ENCODE data around the gene SMIM38.
"Not testable (repeated sequence)": the region's sequence is repeated elsewhere in the genome, so short reads cannot be mapped to it uniquely, and the experiment has no call there.

SMIM38 gene

DNA sequence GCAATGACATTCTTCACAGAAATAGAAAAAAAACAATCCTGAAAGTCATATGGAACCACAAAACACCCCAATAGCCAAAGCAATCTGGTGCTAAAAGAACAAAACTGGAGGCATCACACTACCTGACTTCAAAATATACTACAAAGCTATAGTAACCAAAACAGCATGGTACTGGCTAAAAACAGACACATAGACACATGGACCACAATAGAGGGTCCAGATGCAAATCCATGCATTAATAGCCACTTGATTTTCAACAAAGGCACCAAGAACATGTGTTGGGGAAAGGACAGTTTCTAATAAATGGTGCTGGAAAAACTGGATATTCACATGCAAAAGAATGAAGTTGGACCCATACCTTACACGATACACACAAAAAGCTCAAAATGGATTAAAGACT is 27.9 kb upstream of the SMIM38 start:
- Mint-ChIP-seq H3K27ac (no peak overlapping the region), H3K4me3 (no peak overlapping the region), H3K9me3 (peaks cover 9% of the 10 kb centered on the region), H3K4me1 (peaks cover 7% of the 10 kb centered on the region), H3K27me3 (no peaks in the 10 kb centered on the region), H3K36me3 (peaks cover 6% of the 10 kb centered on the region)
- ATAC-seq (ENCODE audit: low read depth) (no peak), DNase-seq (ENCODE audit: low spot score in 2 of 2) (no peak)

- Mint-ChIP-seq H3K27ac (no peak overlapping the region), H3K4me1 (peaks cover 5% of the 10 kb centered on the region), H3K36me3 (peaks cover 6% of the 10 kb centered on the region), H3K27me3 (no peaks in the 10 kb centered on the region), H3K9me3 (peaks cover 12% of the 10 kb centered on the region), H3K4me3 (no peak overlapping the region)
- ATAC-seq (ENCODE audit: low read depth) (no peak), DNase-seq (ENCODE audit: low spot score in 2 of 2) (no peak)
Measured at GRCh38 chr11:69129053-69129452, 26.7 kb upstream of the SMIM38 start.

DNA sequence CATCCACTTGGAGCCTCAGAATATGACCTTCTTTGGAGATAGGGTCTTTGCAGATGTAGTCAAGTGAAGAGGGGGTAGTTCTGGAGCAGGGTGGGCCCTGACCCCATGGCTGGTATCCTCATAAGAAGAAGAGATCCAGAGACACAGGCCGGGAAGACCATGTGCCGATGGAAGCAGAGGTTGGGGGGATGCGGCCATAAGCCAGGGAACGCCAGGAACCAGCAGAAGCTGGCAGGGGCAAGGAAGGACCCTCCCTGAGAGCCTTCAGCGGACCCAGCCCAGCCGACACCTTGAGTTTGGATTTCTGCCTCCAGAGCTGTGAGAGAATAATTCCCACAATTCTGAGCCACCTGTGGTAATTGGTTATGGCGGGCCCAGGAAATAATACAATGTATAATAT is 26.1 kb upstream of the SMIM38 start:
- peaks cover 3% of the 10 kb centered on the region for H3K4me1 Mint-ChIP-seq
- no peak overlapping the region for H3K4me3 Mint-ChIP-seq
- no peaks in the 10 kb centered on the region for H3K27me3 Mint-ChIP-seq
- peaks cover 13% of the 10 kb centered on the region for H3K9me3 Mint-ChIP-seq
- DNase-seq (ENCODE audit: low spot score in 2 of 2) (no peak), ATAC-seq (ENCODE audit: low read depth) (no peak)
- no peak overlapping the region for H3K27ac Mint-ChIP-seq
- H3K36me3 Mint-ChIP-seq, result peaks cover 8% of the 10 kb centered on the region

- no peak for DNase-seq (ENCODE audit: low spot score in 2 of 2)
- Mint-ChIP-seq H3K4me3 (no peak overlapping the region), H3K36me3 (peaks cover 8% of the 10 kb centered on the region), H3K27ac (no peak overlapping the region), H3K9me3 (peaks cover 13% of the 10 kb centered on the region), H3K4me1 (peaks cover 3% of the 10 kb centered on the region), H3K27me3 (no peaks in the 10 kb centered on the region)
- ATAC-seq (ENCODE audit: low read depth), result no peak
Measured at GRCh38 chr11:69130654-69131053, 25.1 kb upstream of the SMIM38 start.

DNA sequence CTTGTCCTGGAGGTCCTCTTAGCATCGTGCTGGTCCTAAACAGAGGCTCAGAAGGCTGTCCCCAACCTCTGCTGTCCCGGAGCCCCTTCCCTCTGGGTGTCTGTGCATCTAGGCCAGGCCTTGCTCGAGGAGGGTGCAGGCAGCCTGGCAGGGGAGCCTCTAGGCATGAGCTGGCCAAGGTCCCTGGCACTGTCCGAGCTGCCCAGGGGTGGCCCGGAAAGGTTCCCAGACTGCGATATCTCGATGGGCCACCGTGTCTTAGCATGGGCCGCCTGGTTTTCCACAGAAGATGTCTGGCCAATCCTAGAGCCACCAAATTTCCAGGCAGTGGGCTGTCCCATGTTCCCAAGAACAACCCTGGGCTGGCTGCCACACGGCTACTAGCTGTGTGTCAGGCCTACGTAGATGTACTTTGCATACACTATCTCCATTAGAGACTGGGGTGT is 24.6 kb upstream of the SMIM38 start:
- peaks cover 13% of the 10 kb centered on the region for H3K9me3 Mint-ChIP-seq

DNA sequence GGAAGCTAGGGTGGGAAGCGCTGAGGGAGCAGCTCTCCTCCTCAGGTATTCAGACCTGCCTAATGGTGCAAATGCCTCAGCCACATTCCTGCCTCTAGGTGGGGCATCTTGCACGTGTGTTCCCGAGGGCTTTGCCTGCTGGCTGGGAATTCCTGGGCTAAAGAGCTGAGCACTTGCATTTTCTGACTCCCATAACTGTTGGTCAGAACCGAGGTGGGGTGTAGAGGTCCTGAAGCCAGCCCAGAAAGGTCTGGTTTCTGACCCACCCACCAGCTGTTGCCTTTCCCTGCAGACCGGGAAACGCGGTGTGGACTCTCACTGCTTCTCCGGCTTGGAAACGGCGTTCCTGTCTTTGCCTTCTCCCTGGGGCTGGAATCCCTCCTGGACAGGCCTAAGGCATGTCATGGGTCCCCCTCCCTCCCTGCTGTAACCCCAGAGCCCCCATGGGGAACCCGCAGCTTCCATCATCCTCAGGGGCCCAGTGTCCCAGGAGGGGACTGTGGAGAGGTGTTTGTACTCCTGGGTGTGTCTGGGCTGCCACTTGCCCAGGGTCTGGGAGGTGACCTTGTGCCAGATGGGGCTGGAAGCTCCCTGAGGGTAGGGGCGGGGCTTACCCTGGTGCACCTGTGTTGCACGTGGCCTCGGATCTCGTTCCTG is 24.0 kb upstream of the SMIM38 start:
- no peak for ATAC-seq (ENCODE audit: low read depth)
- H3K36me3 Mint-ChIP-seq, result peaks cover 12% of the 10 kb centered on the region
- no peak for DNase-seq (ENCODE audit: low spot score in 2 of 2)
- H3K4me3 Mint-ChIP-seq, result no peak overlapping the region
- peaks cover 7% of the 10 kb centered on the region for H3K4me1 Mint-ChIP-seq
- no peaks in the 10 kb centered on the region for H3K27me3 Mint-ChIP-seq
- no peak overlapping the region for H3K27ac Mint-ChIP-seq
- H3K9me3 Mint-ChIP-seq, result peaks cover 13% of the 10 kb centered on the region

More for the DNA sequence above, 24.6 kb upstream of the SMIM38 start:
- Mint-ChIP-seq H3K4me3 (no peak overlapping the region), H3K4me1 (peaks cover 7% of the 10 kb centered on the region), H3K27me3 (no peaks in the 10 kb centered on the region), H3K27ac (no peak overlapping the region), H3K36me3 (peaks cover 10% of the 10 kb centered on the region)
- DNase-seq (ENCODE audit: low spot score in 2 of 2) (no peak), ATAC-seq (ENCODE audit: low read depth) (no peak)

GRCh38 chr11:69132301-69132670 is 23.4 kb upstream of the SMIM38 start:
- Mint-ChIP-seq H3K36me3 (peaks cover 12% of the 10 kb centered on the region), H3K9me3 (peaks cover 13% of the 10 kb centered on the region), H3K4me1 (peaks cover 7% of the 10 kb centered on the region), H3K4me3 (no peak overlapping the region), H3K27me3 (no peaks in the 10 kb centered on the region), H3K27ac (no peak overlapping the region)
- ATAC-seq (ENCODE audit: low read depth), result no peak
- DNase-seq (ENCODE audit: low spot score in 2 of 2), result no peak

- H3K36me3 Mint-ChIP-seq, result peaks cover 11% of the 10 kb centered on the region
- peaks cover 9% of the 10 kb centered on the region for H3K9me3 Mint-ChIP-seq
- no peaks in the 10 kb centered on the region for H3K27me3 Mint-ChIP-seq
- H3K27ac Mint-ChIP-seq, result no peak overlapping the region
- no peak overlapping the region for H3K4me3 Mint-ChIP-seq
- DNase-seq (ENCODE audit: low spot score in 2 of 2) (no peak), ATAC-seq (ENCODE audit: low read depth) (no peak)
- peaks cover 7% of the 10 kb centered on the region for H3K4me1 Mint-ChIP-seq
Measured at GRCh38 chr11:69133251-69133650, 22.5 kb upstream of the SMIM38 start.

DNA sequence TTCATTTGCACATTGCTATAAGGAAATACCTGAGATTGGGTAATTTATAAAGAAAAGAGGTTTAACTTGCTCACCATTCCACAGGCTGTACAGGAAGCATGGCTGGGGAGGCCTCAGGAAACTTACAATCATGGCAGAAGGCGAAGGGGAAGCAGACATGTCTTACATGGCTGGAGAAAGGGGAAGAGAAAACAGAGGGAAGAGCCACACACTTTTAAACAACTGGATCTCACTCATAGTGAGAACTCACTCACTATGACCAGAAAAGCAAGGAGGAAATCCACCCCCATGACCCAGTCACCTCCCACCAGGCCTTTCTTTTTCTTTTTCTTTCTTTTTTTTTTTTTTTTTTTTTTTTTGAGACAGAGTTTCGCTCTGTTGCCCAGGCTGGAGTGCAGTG is 21.6 kb upstream of the SMIM38 start:
- not testable (repeated sequence) for DNase-seq (ENCODE audit: low spot score in 2 of 2); H3K27me3 Mint-ChIP-seq; H3K4me1 Mint-ChIP-seq; H3K9me3 Mint-ChIP-seq; H3K27ac Mint-ChIP-seq; ATAC-seq (ENCODE audit: low read depth); H3K36me3 Mint-ChIP-seq; H3K4me3 Mint-ChIP-seq

DNA sequence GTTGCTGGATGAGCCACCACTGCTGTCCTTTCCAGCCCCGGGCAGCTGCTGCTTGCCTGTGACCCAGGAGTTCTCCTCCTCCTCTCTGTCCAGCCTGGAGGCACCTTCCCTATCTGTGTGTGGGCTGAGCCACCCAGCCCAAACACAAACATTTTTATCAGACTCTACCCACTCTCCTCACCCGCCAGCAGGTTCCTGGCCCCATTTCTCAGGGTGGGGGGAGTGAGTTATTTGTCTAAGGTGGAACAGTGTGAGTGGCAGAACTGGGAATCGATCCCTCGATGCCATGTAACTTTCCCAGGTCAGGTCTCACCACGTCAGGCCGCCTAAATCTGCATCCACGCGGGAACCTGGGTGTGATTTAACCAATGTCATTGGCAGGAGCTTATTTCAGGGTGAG is 20.8 kb upstream of the SMIM38 start:
- Mint-ChIP-seq H3K36me3 (peaks cover 6% of the 10 kb centered on the region), H3K9me3 (peaks cover 5% of the 10 kb centered on the region), H3K27ac (no peak overlapping the region), H3K27me3 (no peaks in the 10 kb centered on the region), H3K4me1 (peaks cover 7% of the 10 kb centered on the region), H3K4me3 (no peak overlapping the region)
- no peak for DNase-seq (ENCODE audit: low spot score in 2 of 2)
- ATAC-seq (ENCODE audit: low read depth), result no peak

GRCh38 chr11:69135420-69136363 is 20.0 kb upstream of the SMIM38 start:
- Mint-ChIP-seq H3K27ac (no peak overlapping the region), H3K36me3 (peaks cover 6% of the 10 kb centered on the region), H3K27me3 (no peaks in the 10 kb centered on the region), H3K4me3 (no peak overlapping the region), H3K4me1 (peaks cover 7% of the 10 kb centered on the region), H3K9me3 (peaks cover 5% of the 10 kb centered on the region)
- ATAC-seq (ENCODE audit: low read depth) (peak; percentile 22), DNase-seq (ENCODE audit: low spot score in 2 of 2) (no peak)

DNA sequence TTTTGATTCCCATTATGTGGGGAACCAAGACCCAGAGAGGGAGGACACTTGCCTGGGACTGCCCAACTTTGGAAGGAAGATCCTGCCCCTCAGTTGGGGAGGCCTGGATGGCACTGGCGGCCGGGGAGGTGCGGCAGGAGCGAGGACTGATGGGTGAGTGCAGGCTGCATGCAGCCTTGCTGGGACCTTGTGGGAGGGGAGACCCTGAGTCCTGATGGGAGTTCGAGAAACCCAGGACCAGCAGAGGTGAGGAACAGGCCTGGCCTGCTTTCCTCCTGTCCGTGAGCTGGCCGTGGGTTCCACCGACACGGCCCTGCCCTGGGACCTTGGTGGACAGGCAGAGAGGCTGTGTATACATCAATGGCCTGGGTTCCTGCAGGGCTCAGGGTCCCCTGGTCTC is 19.3 kb upstream of the SMIM38 start:
- peaks cover 5% of the 10 kb centered on the region for H3K9me3 Mint-ChIP-seq
- no peaks in the 10 kb centered on the region for H3K27me3 Mint-ChIP-seq
- ATAC-seq (ENCODE audit: low read depth), result no peak
- H3K36me3 Mint-ChIP-seq, result peaks cover 6% of the 10 kb centered on the region
- H3K4me1 Mint-ChIP-seq, result peaks cover 7% of the 10 kb centered on the region
- no peak overlapping the region for H3K4me3 Mint-ChIP-seq
- no peak overlapping the region for H3K27ac Mint-ChIP-seq
- DNase-seq (ENCODE audit: low spot score in 2 of 2), result no peak

DNA sequence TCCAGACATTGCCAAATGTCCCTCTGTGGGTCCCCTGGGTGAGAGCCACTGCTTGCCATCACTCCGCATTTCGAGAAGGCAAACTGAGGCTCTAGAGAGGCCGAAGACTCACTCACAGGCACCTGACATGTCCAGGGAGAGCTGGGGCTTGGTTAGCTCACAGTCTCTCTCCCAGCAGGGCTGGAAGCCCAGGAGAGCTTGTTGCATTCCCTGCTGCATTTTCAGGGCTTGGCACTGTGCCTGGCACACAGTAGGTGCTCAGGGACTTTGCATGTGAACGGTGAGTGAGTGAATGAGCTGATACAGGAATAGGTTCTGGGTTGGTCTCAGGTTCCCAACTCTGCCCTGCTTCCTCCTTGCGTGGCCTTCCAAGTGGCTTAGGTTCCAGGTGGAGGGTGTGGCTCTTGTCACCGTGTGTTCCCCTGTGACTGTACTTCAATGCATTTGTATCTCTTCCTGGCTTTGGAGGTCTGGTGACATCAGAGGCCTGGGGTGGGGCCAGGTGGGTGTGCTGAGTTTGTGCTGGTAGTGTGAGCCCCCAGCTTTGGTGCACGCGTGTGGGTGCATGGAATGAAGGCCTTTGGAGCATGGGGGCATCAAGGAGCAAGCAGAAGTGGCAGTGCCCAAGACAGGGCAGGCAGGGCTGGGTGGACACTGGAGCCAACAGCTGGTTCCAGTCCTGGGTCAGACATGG is 18.4 kb upstream of the SMIM38 start:
- no peak for ATAC-seq (ENCODE audit: low read depth)
- Mint-ChIP-seq H3K27me3 (no peaks in the 10 kb centered on the region), H3K4me3 (no peak overlapping the region), H3K9me3 (peaks cover 10% of the 10 kb centered on the region), H3K4me1 (peaks cover 7% of the 10 kb centered on the region), H3K36me3 (peaks cover 6% of the 10 kb centered on the region), H3K27ac (no peak overlapping the region)
- DNase-seq (ENCODE audit: low spot score in 2 of 2), result no peak

DNA sequence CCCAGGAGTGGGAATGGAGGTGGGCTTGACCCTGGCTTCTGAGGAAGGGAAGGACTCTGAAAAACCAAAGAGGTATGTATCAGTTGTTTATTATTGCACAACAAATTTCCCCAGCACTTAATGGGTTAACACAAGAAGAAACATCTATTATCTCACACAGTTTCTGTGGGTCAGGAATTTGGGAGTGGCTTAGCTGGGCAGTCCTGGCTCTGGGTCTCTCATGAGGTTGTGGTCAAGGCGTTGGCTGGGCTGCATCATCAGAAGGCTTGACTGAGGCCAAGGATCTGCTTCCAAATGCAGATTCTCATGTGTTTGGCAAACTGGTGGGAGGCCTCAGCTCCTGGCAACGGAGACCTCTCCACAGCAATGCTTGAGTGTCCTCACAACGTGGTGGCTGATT is 17.5 kb upstream of the SMIM38 start:
- ATAC-seq (ENCODE audit: low read depth), result no peak
- no peak for DNase-seq (ENCODE audit: low spot score in 2 of 2)
- H3K27me3 Mint-ChIP-seq, result no peaks in the 10 kb centered on the region

More for the DNA sequence above, 17.5 kb upstream of the SMIM38 start:
- Mint-ChIP-seq H3K9me3 (peaks cover 10% of the 10 kb centered on the region), H3K36me3 (peaks cover 6% of the 10 kb centered on the region), H3K27ac (no peak overlapping the region), H3K4me1 (peaks cover 7% of the 10 kb centered on the region), H3K4me3 (no peak overlapping the region)
